ENCODE measurements around the gene FASTKD3.
"Not testable (repeated sequence)": the region's sequence is repeated elsewhere in the genome, so short reads cannot be mapped to it uniquely, and the experiment has no call there.

FASTKD3 gene

GRCh38 chr5:7868773-7869473 is at the start of gene FASTKD3, which contains the start of gene MTRR:
TSS of gene FASTKD3 (minus strand) at chr5:7869031. CDS start at chr5:7868083, 948 bp downstream.
TSS of gene MTRR (plus strand) at chr5:7869148. CDS start at chr5:7870795, 1,647 bp downstream.
- ATAC-seq (replicated peaks) (peak; percentile 100), DNase-seq (peak; percentile 86)
- H3K36me3 Mint-ChIP-seq = peaks cover 12 to 47% of the 10 kb centered on the region in 2 donors
- H3K4me1 Mint-ChIP-seq = peaks cover 22 to 58% of the 10 kb centered on the region in 2 donors
- no peaks in the 10 kb centered on the region for H3K27me3 Mint-ChIP-seq
- no peaks in the 10 kb centered on the region for H3K9me3 Mint-ChIP-seq
- H3K27ac Mint-ChIP-seq = peak within 1 kb of the TSS; percentile 89
- peak within 1 kb of the TSS; percentile 92 to 97 for H3K4me3 Mint-ChIP-seq

- no peak overlapping the region for H3K27ac Mint-ChIP-seq
- no peaks in the 10 kb centered on the region for H3K4me1 Mint-ChIP-seq
- DNase-seq (no peak), ATAC-seq (replicated peaks) (no peak)
- H3K27me3 Mint-ChIP-seq = peaks cover 3 to 5% of the 10 kb centered on the region in 2 donors
- peaks cover 8% of the 10 kb centered on the region in 2 donors for H3K36me3 Mint-ChIP-seq
- H3K4me3 Mint-ChIP-seq = no peak overlapping the region
- peaks cover 9 to 11% of the 10 kb centered on the region in 2 donors for H3K9me3 Mint-ChIP-seq
These were observed 48.6 kb upstream of the FASTKD3 start for GRCh38 chr5:7917130-7918123.

- peaks cover 13 to 14% of the 10 kb centered on the region in 2 donors for H3K9me3 Mint-ChIP-seq
- H3K27ac Mint-ChIP-seq = no peak overlapping the region
- DNase-seq (no peak), ATAC-seq (replicated peaks) (no peak)
- peaks cover 18 to 20% of the 10 kb centered on the region in 2 donors for H3K36me3 Mint-ChIP-seq
- H3K27me3 Mint-ChIP-seq = peaks cover 0 to 3% of the 10 kb centered on the region in 2 donors
- no peak overlapping the region for H3K4me3 Mint-ChIP-seq
- H3K4me1 Mint-ChIP-seq = peaks cover 0 to 5% of the 10 kb centered on the region in 2 donors
These were observed 47.5 kb upstream of the FASTKD3 start for GRCh38 chr5:7916171-7916804.

GRCh38 chr5:7911429-7911771 is 42.6 kb upstream of the FASTKD3 start:
- peaks cover 26 to 39% of the 10 kb centered on the region in 2 donors for H3K9me3 Mint-ChIP-seq
- H3K36me3 Mint-ChIP-seq = peaks cover 46 to 56% of the 10 kb centered on the region in 2 donors
- not testable (repeated sequence) for DNase-seq, H3K4me3 Mint-ChIP-seq, H3K27me3 Mint-ChIP-seq
- ATAC-seq (replicated peaks) = peak in 1 of 2 donors; percentile 29
- H3K4me1 Mint-ChIP-seq = peaks cover 3 to 13% of the 10 kb centered on the region in 2 donors
- H3K27ac Mint-ChIP-seq = peak overlapping the region; percentile 87

- Mint-ChIP-seq H3K4me3 (no peak overlapping the region), H3K27me3 (peaks cover 0 to 3% of the 10 kb centered on the region in 2 donors)
- no peak for DNase-seq
These were observed 42.1 kb upstream of the FASTKD3 start for GRCh38 chr5:7910738-7911428.

GRCh38 chr5:7908317-7908716 is 39.5 kb upstream of the FASTKD3 start:
- peaks cover 68 to 84% of the 10 kb centered on the region in 2 donors for H3K36me3 Mint-ChIP-seq
- H3K4me3 Mint-ChIP-seq = no peak overlapping the region
- no peak overlapping the region for H3K27ac Mint-ChIP-seq
- peaks cover 8 to 23% of the 10 kb centered on the region in 2 donors for H3K4me1 Mint-ChIP-seq
- peaks cover 29 to 39% of the 10 kb centered on the region in 2 donors for H3K9me3 Mint-ChIP-seq
- ATAC-seq (replicated peaks) (no peak), DNase-seq (no peak)
- H3K27me3 Mint-ChIP-seq = no peaks in the 10 kb centered on the region

More at GRCh38 chr5:7910738-7911428, 42.1 kb upstream of the FASTKD3 start:
- peak; percentile 82 to 86 for ATAC-seq (replicated peaks)
- Mint-ChIP-seq H3K36me3 (peaks cover 49 to 58% of the 10 kb centered on the region in 2 donors), H3K9me3 (peaks cover 26 to 39% of the 10 kb centered on the region in 2 donors), H3K27ac (peak overlapping the region; percentile 87), H3K4me1 (peaks cover 3 to 13% of the 10 kb centered on the region in 2 donors)

- peaks cover 24 to 34% of the 10 kb centered on the region in 2 donors for H3K9me3 Mint-ChIP-seq
- no peak for ATAC-seq (replicated peaks)
- no peaks in the 10 kb centered on the region for H3K27me3 Mint-ChIP-seq
These were observed 38.8 kb upstream of the FASTKD3 start for GRCh38 chr5:7907612-7908011.

GRCh38 chr5:7904170-7904569 is 35.3 kb upstream of the FASTKD3 start:
- peak overlapping the region; percentile 47 for H3K27ac Mint-ChIP-seq
- ATAC-seq (replicated peaks) = peak; percentile 73 to 75

More at GRCh38 chr5:7907612-7908011, 38.8 kb upstream of the FASTKD3 start:
- H3K27ac Mint-ChIP-seq = no peak overlapping the region
- no peak overlapping the region for H3K4me3 Mint-ChIP-seq
- DNase-seq = no peak
- peaks cover 12 to 30% of the 10 kb centered on the region in 2 donors for H3K4me1 Mint-ChIP-seq
- H3K36me3 Mint-ChIP-seq = peaks cover 67 to 83% of the 10 kb centered on the region in 2 donors

GRCh38 chr5:7902666-7903625 is 34.1 kb upstream of the FASTKD3 start:
- peaks cover 64 to 78% of the 10 kb centered on the region in 2 donors for H3K36me3 Mint-ChIP-seq

More at GRCh38 chr5:7904170-7904569, 35.3 kb upstream of the FASTKD3 start:
- Mint-ChIP-seq H3K4me1 (peaks cover 16 to 28% of the 10 kb centered on the region in 2 donors), H3K4me3 (no peak overlapping the region), H3K36me3 (peaks cover 67 to 78% of the 10 kb centered on the region in 2 donors), H3K27me3 (no peaks in the 10 kb centered on the region), H3K9me3 (peaks cover 17 to 27% of the 10 kb centered on the region in 2 donors)
- no peak for DNase-seq

GRCh38 chr5:7902201-7902600 is 33.4 kb upstream of the FASTKD3 start:
- ATAC-seq (replicated peaks) = no peak
- no peaks in the 10 kb centered on the region for H3K27me3 Mint-ChIP-seq
- H3K9me3 Mint-ChIP-seq = peaks cover 7 to 10% of the 10 kb centered on the region in 2 donors
- peak overlapping the region; percentile 49 for H3K27ac Mint-ChIP-seq
- H3K4me3 Mint-ChIP-seq = no peak overlapping the region
- H3K36me3 Mint-ChIP-seq = peaks cover 59 to 72% of the 10 kb centered on the region in 2 donors
- no peak for DNase-seq
- H3K4me1 Mint-ChIP-seq = peaks cover 16 to 28% of the 10 kb centered on the region in 2 donors

More at GRCh38 chr5:7902666-7903625, 34.1 kb upstream of the FASTKD3 start:
- Mint-ChIP-seq H3K9me3 (peaks cover 10 to 18% of the 10 kb centered on the region in 2 donors), H3K4me1 (peaks cover 16 to 28% of the 10 kb centered on the region in 2 donors), H3K27ac (peak overlapping the region; percentile 49), H3K27me3 (no peaks in the 10 kb centered on the region), H3K4me3 (peak overlapping the region in 1 of 2 donors; percentile 37)
- peak; percentile 34 for DNase-seq
- ATAC-seq (replicated peaks) = peak; percentile 85 to 88

GRCh38 chr5:7897014-7897600 is 28.3 kb upstream of the FASTKD3 start:
- no peaks in the 10 kb centered on the region for H3K27me3 Mint-ChIP-seq
- no peak overlapping the region for H3K27ac Mint-ChIP-seq
- H3K36me3 Mint-ChIP-seq = peaks cover 38 to 67% of the 10 kb centered on the region in 2 donors
- DNase-seq (no peak), ATAC-seq (replicated peaks) (peak; percentile 62 to 71)
- H3K4me1 Mint-ChIP-seq = peaks cover 9 to 19% of the 10 kb centered on the region in 2 donors
- no peak overlapping the region for H3K4me3 Mint-ChIP-seq
- peaks cover 0 to 1% of the 10 kb centered on the region in 2 donors for H3K9me3 Mint-ChIP-seq

- no peak overlapping the region for H3K4me3 Mint-ChIP-seq
- H3K36me3 Mint-ChIP-seq = peaks cover 34 to 69% of the 10 kb centered on the region in 2 donors
- ATAC-seq (replicated peaks) (peak; percentile 88 to 89), DNase-seq (no peak)
- no peaks in the 10 kb centered on the region for H3K27me3 Mint-ChIP-seq
- no peak overlapping the region for H3K27ac Mint-ChIP-seq
- H3K9me3 Mint-ChIP-seq = no peaks in the 10 kb centered on the region
- H3K4me1 Mint-ChIP-seq = peaks cover 7 to 13% of the 10 kb centered on the region in 2 donors
These were observed 26.0 kb upstream of the FASTKD3 start for GRCh38 chr5:7894860-7895259.

Data from stimulated activated naive B cell treated with anti-CD40 and anti-IgM and Interleukin-4, amounts not matched to agents 10 μg/mL and 1 μg/mL and 100 μg/mL, for 72 hours (primary cell).